Common myeloid progenitor, CD34-positive (primary cell): Measurements from ENCODE around the gene AFP.

Experiments
- CTCF ChIA-PET: fragments of 350-600 bp; sonication (Branson Sonifier 250); formaldehyde crosslinking; loops from one replicate; lab custom pipeline; 2021; ENCODE audit warnings: antibody characterized with exemption; lab: Charles Lee
- POLR2A ChIA-PET: fragments of 350-600 bp; sonication (Branson Sonifier 250); formaldehyde crosslinking; loops from one replicate; lab custom pipeline; 2021; ENCODE audit warnings: antibody characterized with exemption; lab: Charles Lee
- DNase-seq, 3 donors: peaks; one replicate each; pipeline versions ENCODE4 v3.0.0 to v3.0.0-alpha.2; 2013
- H3K27ac ChIP-seq, 2 experiments: 1 replicate in 1 of 2; 2 replicates in 1 of 2; pipeline ENCODE4 v1.7.0; 2013; ENCODE audit warnings: inconsistent platforms in 2 of 2, low read length in 2 of 2, mild to moderate bottlenecking in 2 of 2, low read depth in 1 of 2, moderate library complexity in 1 of 2; ENCODE audit not compliant: severe bottlenecking in 2 of 2, insufficient read depth in 1 of 2, poor library complexity in 1 of 2
- H3K27me3 ChIP-seq, 5 experiments: replicated peaks in 2 of 5; 1 replicate in 3 of 5; 2 replicates in 2 of 5; pipeline versions ENCODE4 v1.6.1 to v1.7.0; 2013; ENCODE audit warnings: low read length in 4 of 5, mild to moderate bottlenecking in 2 of 5, moderate library complexity in 2 of 5, inconsistent platforms in 1 of 5; ENCODE audit not compliant: insufficient read depth in 5 of 5, control insufficient read depth in 4 of 5
- H3K36me3 ChIP-seq, 4 experiments: 1 replicate in 2 of 4; 2 replicates in 2 of 4; pipeline versions ENCODE4 v1.6.1 to v1.7.0; 2013; ENCODE audit warnings: low read length in 3 of 4, control low read depth in 1 of 4, mild to moderate bottlenecking in 1 of 4; ENCODE audit not compliant: control insufficient read depth in 4 of 4, insufficient read depth in 4 of 4
- H3K4me1 ChIP-seq, 4 experiments: 1 replicate in 3 of 4; 2 replicates in 1 of 4; pipeline versions ENCODE4 v1.6.1 to v1.7.1; 2013; ENCODE audit warnings: low read length in 3 of 4, mild to moderate bottlenecking in 3 of 4, control low read depth in 1 of 4, inconsistent platforms in 1 of 4, moderate library complexity in 1 of 4; ENCODE audit not compliant: control insufficient read depth in 4 of 4, insufficient read depth in 4 of 4; ENCODE audit errors: control extremely low read depth in 1 of 4
- H3K4me3 ChIP-seq, 7 experiments: 1 replicate in 4 of 7; 2 replicates in 3 of 7; pipeline versions ENCODE4 v1.5.1 to v1.7.0; 2013; ENCODE audit warnings: mild to moderate bottlenecking in 7 of 7, low read length in 6 of 7, moderate library complexity in 6 of 7, inconsistent platforms in 2 of 7, low read depth in 2 of 7, control low read depth in 1 of 7; ENCODE audit not compliant: insufficient read depth in 4 of 7, control insufficient read depth in 1 of 7; ENCODE audit errors: extremely low read depth in 1 of 7
- H3K9me3 ChIP-seq, 5 experiments: 1 replicate in 4 of 5; 2 replicates in 1 of 5; pipeline versions ENCODE4 v1.6.1 to v1.7.1; 2013; ENCODE audit warnings: low read length in 4 of 5, mild to moderate bottlenecking in 2 of 5, inconsistent platforms in 1 of 5, low read depth in 1 of 5, moderate library complexity in 1 of 5; ENCODE audit not compliant: control insufficient read depth in 4 of 5, insufficient read depth in 2 of 5; ENCODE audit errors: control extremely low read depth in 1 of 5
- WGBS: methylation state at CpG from one replicate; pipeline ENCODE4 v1.1.5; 2013; ENCODE audit not compliant: insufficient coverage; 5-methylcytosine and 5-hydroxymethylcytosine counted together

Gene AFP

GRCh38 chr4:73420615-73421014, 15.4 kb upstream of the AFP start:
- 100% methylated on average over 1 of the region's 2 CpGs for WGBS
- CTCF ChIA-PET, result no interaction called here
- Histone ChIP-seq H3K27ac (no peak overlapping the region), H3K9me3 (no peaks in the 10 kb centered on the region), H3K4me3 (no peak overlapping the region), H3K4me1 (no peaks in the 10 kb centered on the region), H3K36me3 (no peaks in the 10 kb centered on the region), H3K27me3 (no peaks in the 10 kb centered on the region)
- no peak for DNase-seq
- POLR2A ChIA-PET, result no interaction called here

GRCh38 chr4:73421708-73422457, 14.1 kb upstream of the AFP start:
- H3K4me1 ChIP-seq, result no peaks in the 10 kb centered on the region
- DNase-seq, result no peak
- ChIA-PET POLR2A (no interaction called here), CTCF (no interaction called here)
- H3K36me3 ChIP-seq, result no peaks in the 10 kb centered on the region
- H3K27me3 ChIP-seq, result no peaks in the 10 kb centered on the region
- no peak overlapping the region for H3K4me3 ChIP-seq
- H3K9me3 ChIP-seq, result no peaks in the 10 kb centered on the region
- H3K27ac ChIP-seq, result no peak overlapping the region

- no peak overlapping the region for H3K4me3 ChIP-seq
- ChIA-PET CTCF (no interaction called here), POLR2A (no interaction called here)
- no peaks in the 10 kb centered on the region for H3K9me3 ChIP-seq
- no CpG with 5 or more reads among the region's 4 CpGs for WGBS
- H3K27me3 ChIP-seq, result no peaks in the 10 kb centered on the region
- H3K27ac ChIP-seq, result no peak overlapping the region
- DNase-seq, result no peak
- no peaks in the 10 kb centered on the region for H3K4me1 ChIP-seq
- no peaks in the 10 kb centered on the region for H3K36me3 ChIP-seq
Observed at GRCh38 chr4:73422458-73422752, 13.6 kb upstream of the AFP start.

GRCh38 chr4:73423184-73423583, 12.8 kb upstream of the AFP start:
- Histone ChIP-seq H3K36me3 (no peaks in the 10 kb centered on the region), H3K4me1 (no peaks in the 10 kb centered on the region), H3K4me3 (no peak overlapping the region), H3K27ac (no peak overlapping the region), H3K9me3 (no peaks in the 10 kb centered on the region), H3K27me3 (no peaks in the 10 kb centered on the region)
- ChIA-PET CTCF (no interaction called here), POLR2A (no interaction called here)
- DNase-seq, result no peak

GRCh38 chr4:73426666-73427065, 9.4 kb upstream of the AFP start:
- POLR2A ChIA-PET, result no interaction called here

GRCh38 chr4:73429118-73429517, 6.9 kb upstream of the AFP start:
- no peaks in the 10 kb centered on the region for H3K9me3 ChIP-seq
- no peaks in the 10 kb centered on the region for H3K4me1 ChIP-seq
- no peak overlapping the region for H3K27ac ChIP-seq
- DNase-seq, result no peak
- H3K27me3 ChIP-seq, result no peaks in the 10 kb centered on the region
- ChIA-PET POLR2A (no interaction called here), CTCF (interaction anchor here (0.8 to 1.8 kb wide), 2 partner anchors 9 to 14 kb away, joined by 3 to 8 read pairs; no protein-coding TSS in a partner anchor)
- 86% methylated on average over 1 of the region's 2 CpGs for WGBS
- no peak overlapping the region for H3K4me3 ChIP-seq
- no peaks in the 10 kb centered on the region for H3K36me3 ChIP-seq

More at GRCh38 chr4:73426666-73427065, 9.4 kb upstream of the AFP start:
- Histone ChIP-seq H3K9me3 (no peaks in the 10 kb centered on the region), H3K36me3 (no peaks in the 10 kb centered on the region), H3K27ac (no peak overlapping the region), H3K4me3 (no peak overlapping the region), H3K4me1 (no peaks in the 10 kb centered on the region), H3K27me3 (no peaks in the 10 kb centered on the region)
- 89% methylated on average over 3 of the region's 3 CpGs for WGBS
- CTCF ChIA-PET, result no interaction called here
- no peak for DNase-seq

- Histone ChIP-seq H3K27me3 (no peaks in the 10 kb centered on the region), H3K27ac (no peak overlapping the region), H3K9me3 (no peaks in the 10 kb centered on the region), H3K4me1 (no peaks in the 10 kb centered on the region), H3K36me3 (no peaks in the 10 kb centered on the region), H3K4me3 (no peak overlapping the region)
- ChIA-PET POLR2A (no interaction called here), CTCF (interaction anchor here (0.8 to 1.0 kb wide), 2 partner anchors 13 to 37 kb away, joined by 3 to 4 read pairs; no protein-coding TSS in a partner anchor)
- 100% methylated on average over 1 of the region's 2 CpGs for WGBS
- DNase-seq, result no peak
Observed at GRCh38 chr4:73429826-73430587, 6.0 kb upstream of the AFP start.
